GM12801 (cell line): ENCODE measurements around the gene ACTL6B.

ENCODE experiments used
- CTCF ChIP-seq: IDR thresholded peaks from one replicate; pipeline ENCODE4 v1.5.1; 2011; ENCODE audit warnings: control low read depth; ENCODE audit not compliant: insufficient read length; ENCODE audit errors: extremely low read depth

ACTL6B gene

GRCh38 chr7:100623951-100624824 lies 32.1 kb downstream of the ACTL6B start:
- TF ChIP-seq CTCF: no peak

GRCh38 chr7:100621554-100621953 lies 34.7 kb downstream of the ACTL6B start:
- TF ChIP-seq CTCF: no peak

- TF ChIP-seq CTCF: no peak
Measured at GRCh38 chr7:100620804-100621203, 35.4 kb downstream of the ACTL6B start.

GRCh38 chr7:100620239-100620638 lies 36.0 kb downstream of the ACTL6B start:
- TF ChIP-seq CTCF: no peak

- TF ChIP-seq CTCF: no peak
Measured at GRCh38 chr7:100614308-100614861, 41.9 kb downstream of the ACTL6B start.

GRCh38 chr7:100613412-100614175 lies 42.7 kb downstream of the ACTL6B start:
- TF ChIP-seq CTCF: no peak

- no peak for TF ChIP-seq CTCF
Measured at GRCh38 chr7:100612730-100613390, 43.4 kb downstream of the ACTL6B start.
